SIG-M5 (cell line): ENCODE results near the gene ITGAX.

Source experiments
- DNase-seq: peaks from one replicate; lab custom pipeline; 2025; lab: John Stamatoyannopoulos, UW

Gene ITGAX

GRCh38 chr16:31350275-31351005 is 4.5 kb upstream of the ITGAX start:
- no peak for DNase-seq

DNA sequence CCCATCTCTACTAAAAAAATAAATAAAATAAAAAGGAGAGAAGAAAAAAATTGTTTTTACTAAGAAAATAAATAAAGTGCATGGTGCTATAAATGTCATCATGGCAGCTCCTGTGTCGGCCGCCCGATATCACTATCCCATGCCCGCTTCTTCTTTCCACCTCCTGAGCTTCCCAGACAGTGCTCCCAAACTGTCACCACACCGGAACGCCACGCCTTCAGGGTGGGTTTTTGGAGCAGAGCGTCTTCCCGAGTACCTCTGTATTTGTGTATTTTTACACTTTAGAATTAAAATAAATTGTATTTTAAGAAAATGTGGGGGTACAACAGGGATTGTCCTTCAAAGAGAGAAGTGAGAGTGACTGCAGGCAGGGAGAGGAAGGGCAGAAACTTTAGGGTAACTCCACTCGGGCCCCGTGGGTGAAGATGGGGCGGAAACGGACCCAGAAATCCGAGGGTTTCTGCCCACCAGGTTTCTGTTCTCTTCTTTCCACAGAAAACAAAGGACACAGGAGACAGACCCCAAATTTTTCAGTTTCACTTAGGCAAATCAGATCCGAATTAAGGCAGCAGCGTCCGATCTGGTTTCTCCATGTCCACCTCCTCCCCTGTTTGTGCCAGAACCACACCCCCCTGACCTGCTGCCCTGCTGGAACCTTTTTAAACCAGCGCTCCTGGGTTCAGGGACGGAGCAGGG is 3.6 kb upstream of the ITGAX start:
- no peak for DNase-seq

- peak; percentile 22 for DNase-seq
These were observed 3.0 kb upstream of the ITGAX start for GRCh38 chr16:31351942-31352325.

DNA sequence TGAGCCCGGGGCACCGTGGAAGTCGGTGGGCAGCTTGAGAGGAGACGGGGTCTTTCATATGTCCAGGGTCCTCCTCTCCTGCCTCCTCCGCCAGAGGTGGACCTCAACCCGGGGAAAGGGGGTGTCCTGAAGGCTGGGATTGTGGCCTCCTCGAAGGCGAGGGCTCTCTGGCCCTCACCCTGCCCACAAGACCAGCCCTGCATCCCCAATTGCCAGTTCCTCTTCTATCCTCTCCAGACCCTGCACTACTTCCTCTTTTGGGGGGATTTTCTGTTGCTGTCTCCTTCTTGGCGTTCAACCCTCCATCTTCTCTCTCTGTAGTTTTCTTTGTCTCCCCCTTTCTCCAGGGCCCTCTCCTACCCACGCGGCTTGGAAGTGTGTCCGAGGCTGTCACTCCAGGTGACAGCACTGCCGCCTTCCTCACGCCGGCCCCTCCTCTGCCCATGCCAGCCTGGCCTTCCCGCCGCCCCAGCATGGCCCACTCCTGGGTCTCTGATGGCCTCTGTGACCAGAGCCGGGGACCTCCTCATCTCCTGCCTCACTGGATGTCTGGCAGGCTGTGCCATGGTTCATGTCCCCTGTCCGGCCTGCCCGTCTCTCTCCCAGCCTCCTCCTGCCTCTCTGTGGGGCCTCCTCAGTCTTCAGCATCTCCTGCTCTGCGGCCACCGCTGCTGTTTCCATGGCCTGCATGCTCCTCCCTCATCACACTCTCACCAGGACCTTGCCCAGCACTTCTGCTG is 2.4 kb upstream of the ITGAX start:
- peak; percentile 66 for DNase-seq

DNA sequence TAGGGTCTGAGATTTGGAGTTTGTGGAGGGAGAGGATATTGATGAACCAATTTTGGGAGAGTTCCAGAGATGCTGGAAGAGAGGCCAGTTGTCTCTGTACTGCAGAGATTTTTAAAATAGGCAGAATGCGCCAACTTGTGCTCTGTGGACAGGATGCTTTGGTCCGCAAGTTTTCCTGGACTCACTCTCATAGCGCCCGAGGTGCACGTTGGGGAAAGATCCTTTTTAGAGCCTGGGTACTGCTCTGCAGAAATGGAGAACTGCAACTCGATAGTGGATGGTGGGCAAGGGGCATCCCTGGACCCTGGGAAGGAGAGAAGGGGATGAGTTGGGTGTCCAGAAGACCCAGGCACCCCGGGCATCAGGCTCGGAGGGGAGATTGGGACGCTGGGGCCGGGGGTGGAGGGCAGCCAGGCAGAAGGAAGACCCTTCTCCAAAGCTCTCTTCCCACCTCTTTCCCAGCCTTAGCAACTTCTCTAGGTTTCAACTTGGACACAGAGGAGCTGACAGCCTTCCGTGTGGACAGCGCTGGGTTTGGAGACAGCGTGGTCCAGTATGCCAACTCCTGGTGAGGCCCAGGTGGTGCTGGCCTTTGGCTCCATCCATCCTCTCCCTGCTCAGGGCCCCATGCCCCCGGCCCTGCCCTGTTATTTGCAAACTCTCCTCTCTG is 590 bp downstream of the ITGAX start:
- DNase-seq = no peak

DNA sequence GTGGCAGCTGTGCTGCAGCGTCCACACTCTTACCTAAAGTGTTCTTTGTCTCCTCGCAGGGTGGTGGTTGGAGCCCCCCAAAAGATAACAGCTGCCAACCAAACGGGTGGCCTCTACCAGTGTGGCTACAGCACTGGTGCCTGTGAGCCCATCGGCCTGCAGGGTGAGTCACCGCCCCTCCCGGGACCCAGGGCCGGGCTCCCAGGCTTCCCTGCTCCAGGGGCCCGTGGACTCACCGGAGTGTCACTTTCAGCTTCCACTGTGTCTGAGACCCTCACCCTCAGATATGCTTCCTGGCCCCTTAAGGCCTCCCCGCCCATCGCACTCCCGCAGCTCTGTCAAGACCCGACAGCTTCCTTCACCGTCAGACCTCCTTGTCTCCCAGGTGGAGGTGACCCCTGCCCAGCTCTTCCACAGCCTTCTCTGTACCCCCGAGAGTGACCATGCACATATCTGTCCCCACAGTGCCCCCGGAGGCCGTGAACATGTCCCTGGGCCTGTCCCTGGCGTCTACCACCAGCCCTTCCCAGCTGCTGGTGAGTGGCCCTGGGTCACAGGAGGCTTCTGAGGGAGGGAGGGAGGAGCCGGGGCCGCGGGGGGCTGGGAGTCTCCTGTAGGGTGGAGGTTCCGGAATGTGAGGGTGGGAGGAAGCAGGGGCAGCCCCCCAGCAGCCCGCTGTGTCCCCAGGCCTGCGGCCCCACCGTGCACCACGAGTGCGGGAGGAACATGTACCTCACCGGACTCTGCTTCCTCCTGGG is 1.8 kb downstream of the ITGAX start:
- DNase-seq = no peak

DNA sequence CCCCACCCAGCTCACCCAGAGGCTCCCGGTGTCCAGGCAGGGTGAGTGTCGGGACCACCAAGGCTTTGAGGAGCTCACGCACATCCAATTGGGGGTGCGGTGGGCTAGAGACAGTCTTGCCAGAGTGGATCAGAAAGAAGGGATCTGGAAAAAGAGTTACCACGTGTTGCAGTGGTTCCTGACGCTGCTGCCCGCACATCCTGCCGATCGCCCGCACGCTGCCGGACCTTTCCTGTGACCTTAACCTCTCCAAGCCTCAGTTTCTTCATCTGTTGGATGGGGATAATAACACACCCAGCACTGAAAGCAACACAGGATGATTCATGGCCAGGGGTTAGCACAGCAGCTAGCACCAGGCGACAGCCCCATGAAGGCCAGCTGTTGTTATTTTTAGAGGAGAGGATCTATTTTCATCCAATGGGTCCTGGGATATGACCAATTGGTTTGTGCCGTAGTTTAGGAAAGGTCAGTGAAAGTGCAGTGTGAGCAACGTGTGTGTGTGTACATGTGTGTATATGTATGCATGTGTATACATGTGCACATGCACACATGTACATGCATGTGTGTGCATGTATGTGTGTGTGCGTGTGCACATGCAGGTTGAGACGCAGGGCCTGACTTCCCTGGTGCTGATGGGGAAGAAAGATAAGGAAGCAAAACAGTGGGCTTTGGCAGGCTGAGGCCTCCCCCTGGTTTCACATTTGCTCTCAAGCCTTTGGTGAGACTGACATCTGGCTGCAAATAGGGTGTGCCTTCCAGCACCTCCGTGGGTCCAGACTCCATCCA is 2.5 kb downstream of the ITGAX start:
- no peak for DNase-seq

DNA sequence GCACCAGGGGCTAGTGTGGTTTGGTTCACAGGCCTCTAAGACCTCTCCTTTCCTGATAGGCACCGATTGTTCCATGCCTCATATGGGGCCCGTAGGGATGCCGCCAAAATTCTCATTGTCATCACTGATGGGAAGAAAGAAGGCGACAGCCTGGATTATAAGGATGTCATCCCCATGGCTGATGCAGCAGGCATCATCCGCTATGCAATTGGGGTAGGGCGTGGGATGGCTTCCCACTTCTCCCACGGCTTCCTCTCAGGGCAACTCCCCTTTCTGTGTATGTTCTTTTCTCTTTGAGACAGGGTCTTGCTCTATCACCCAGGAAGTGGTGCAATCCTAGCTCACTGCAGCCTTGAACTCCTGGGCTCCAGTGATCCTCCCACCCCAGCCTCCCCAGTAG is 5.3 kb downstream of the ITGAX start:
- no peak for DNase-seq

- DNase-seq = no peak
These were observed 6.5 kb downstream of the ITGAX start for GRCh38 chr16:31361201-31362110.

DNA sequence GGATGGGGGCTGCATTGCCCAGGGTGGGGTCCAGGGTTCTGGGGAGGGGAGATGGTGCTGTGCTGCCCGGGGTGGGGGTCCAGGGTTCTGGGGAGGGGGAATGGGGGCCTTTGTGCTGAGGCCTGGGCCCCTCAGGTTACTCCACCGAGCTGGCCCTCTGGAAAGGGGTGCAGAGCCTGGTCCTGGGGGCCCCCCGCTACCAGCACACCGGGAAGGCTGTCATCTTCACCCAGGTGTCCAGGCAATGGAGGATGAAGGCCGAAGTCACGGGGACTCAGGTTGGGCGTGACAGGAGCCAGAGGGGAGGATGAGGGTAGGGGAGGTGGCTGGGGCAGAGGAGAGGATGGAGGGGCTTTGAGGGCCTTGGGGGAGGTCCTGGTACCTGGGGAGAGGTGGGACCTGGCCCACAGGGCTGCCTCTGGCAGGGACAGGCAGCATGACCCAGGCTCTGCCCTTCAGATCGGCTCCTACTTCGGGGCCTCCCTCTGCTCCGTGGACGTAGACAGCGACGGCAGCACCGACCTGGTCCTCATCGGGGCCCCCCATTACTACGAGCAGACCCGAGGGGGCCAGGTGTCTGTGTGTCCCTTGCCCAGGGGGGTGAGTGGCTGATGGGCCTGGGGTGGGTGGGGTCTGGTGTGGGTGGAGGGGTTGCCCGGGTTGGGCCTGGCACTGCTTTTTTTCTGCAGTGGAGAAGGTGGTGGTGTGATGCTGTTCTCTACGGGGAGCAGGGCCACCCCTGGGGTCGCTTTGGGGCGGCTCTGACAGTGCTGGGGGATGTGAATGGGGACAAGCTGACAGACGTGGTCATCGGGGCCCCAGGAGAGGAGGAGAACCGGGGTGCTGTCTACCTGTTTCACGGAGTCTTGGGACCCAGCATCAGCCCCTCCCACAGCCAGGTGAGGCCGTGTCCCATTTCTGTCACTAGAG is 7.8 kb downstream of the ITGAX start:
- no peak for DNase-seq

- no peak for DNase-seq
These were observed 8.7 kb downstream of the ITGAX start for GRCh38 chr16:31363721-31364120.

- no peak for DNase-seq
These were observed 9.4 kb downstream of the ITGAX start for GRCh38 chr16:31364421-31364820.

- peak; percentile 40 for DNase-seq
These were observed 10.3 kb downstream of the ITGAX start for GRCh38 chr16:31365131-31365865.

DNA sequence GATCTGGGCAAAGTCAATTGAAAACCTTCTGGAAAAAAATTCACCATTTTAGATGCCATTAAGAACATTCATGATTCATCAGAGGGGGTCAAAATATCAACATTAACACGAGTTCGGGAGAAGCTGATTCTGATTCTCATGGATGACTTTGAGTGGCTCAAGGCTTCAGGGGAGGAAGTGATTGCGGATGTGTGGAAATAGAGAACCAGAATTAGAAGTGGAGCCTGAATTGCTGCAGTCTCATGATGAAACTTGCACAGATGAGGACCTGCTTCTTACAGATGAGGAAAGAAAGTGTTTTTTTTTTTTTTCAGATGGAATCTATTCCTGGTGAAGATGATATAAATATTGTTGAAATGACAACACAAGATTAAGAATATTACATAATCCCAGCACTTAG is 12.9 kb downstream of the ITGAX start:
- peak; percentile 82 for DNase-seq

GRCh38 chr16:31371008-31371407 is 16.0 kb downstream of the ITGAX start:
- DNase-seq = no peak

- no peak for DNase-seq
These were observed 16.9 kb downstream of the ITGAX start for GRCh38 chr16:31371619-31372484.

DNA sequence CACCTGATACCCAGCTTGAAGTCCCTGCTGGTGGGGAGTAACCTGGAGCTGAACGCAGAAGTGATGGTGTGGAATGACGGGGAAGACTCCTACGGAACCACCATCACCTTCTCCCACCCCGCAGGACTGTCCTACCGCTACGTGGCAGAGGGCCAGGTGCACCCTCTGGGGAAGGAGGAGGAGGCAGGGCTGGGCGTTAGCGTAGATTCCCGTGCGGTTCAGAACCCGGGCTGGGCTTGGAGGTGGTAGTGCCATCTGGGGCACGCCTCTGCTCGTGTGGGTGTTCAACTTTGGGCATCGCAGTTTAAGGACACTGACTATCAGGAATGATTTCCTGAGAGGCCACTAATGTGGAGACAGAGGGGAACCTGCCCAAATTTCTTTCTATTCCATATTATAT is 18.3 kb downstream of the ITGAX start:
- DNase-seq = no peak
